H1 (cell line): Measurements from ENCODE around the gene CACNG1. TPM values are rescaled to one million over a fixed set of nuclear protein-coding genes. Genes with fewer than 3 reads are reported as not detected.

Experiments
- CBX5 ChIP-seq: fragments of 300-800, 300-1000 bp; sonication (generic); IDR thresholded peaks from 2 replicates; pipeline ENCODE4 v1.7.1; 2016; ENCODE audit warnings: antibody characterized with exemption, low read length, low read depth
- CTBP2 ChIP-seq: IDR thresholded peaks from 2 replicates; pipeline ENCODE4 v1.7.0; 2011; ENCODE audit warnings: borderline replicate concordance, mild to moderate bottlenecking, moderate library complexity, mixed read lengths, low read length; ENCODE audit not compliant: insufficient read depth, insufficient read length
- FOSL1 ChIP-seq: IDR thresholded peaks from 2 replicates; pipeline ENCODE4 v1.6.1; 2011; ENCODE audit warnings: mild to moderate bottlenecking, low read depth, low read length, moderate library complexity; ENCODE audit not compliant: insufficient read depth
- RAD21 ChIP-seq, 2 experiments: IDR thresholded peaks in 1 of 2; conservative IDR thresholded peaks in 1 of 2; 2 replicates each; pipeline ENCODE4 v1.6.1; 2011; ENCODE audit warnings: low read depth in 2 of 2, low read length in 2 of 2, improper control_type of control experiment in 1 of 2, inconsistent platforms in 1 of 2, mild to moderate bottlenecking in 1 of 2, moderate library complexity in 1 of 2
- RXRA ChIP-seq: IDR thresholded peaks from 2 replicates; pipeline ENCODE4 v1.6.1; 2011; ENCODE audit warnings: low read depth, mild to moderate bottlenecking, low read length, moderate library complexity; ENCODE audit not compliant: insufficient read depth
- SAP30 ChIP-seq: fragments of 300-600 bp; sonication (generic); IDR thresholded peaks from 2 replicates; pipeline ENCODE4 v1.7.1; 2012; ENCODE audit warnings: low read length, moderate library complexity, mild to moderate bottlenecking, inconsistent platforms; ENCODE audit not compliant: insufficient read depth, insufficient replicate concordance
- SIRT6 ChIP-seq: IDR thresholded peaks from one replicate; pipeline ENCODE4 v1.7.1; 2012; ENCODE audit warnings: low read length, inconsistent platforms
- polyA plus RNA-seq, 7 experiments: library from polyadenylated mRNA; depleted of rRNA in 3 of 7; stranded (reverse) in 5 of 7; unstranded in 2 of 7; fragments of >200 nt in 5 of 7; fragments of 200-250 nt in 2 of 7; gene quantifications; 1 replicate in 5 of 7; 2 replicates in 1 of 7; 4 replicates in 1 of 7; pipeline versions ENCODE4 v1.2.1 to v1.2.3, GENCODE V29; 2011 to 2013; ENCODE audit warnings: missing spikeins in 2 of 7, mixed read lengths in 2 of 7
- total RNA-seq: library from RNA; stranded (reverse); fragmentation: NEBNext Ultra II Directional; extraction: Animal tissue kit (Norgen Biotek cat#: 25700); gene quantifications from 2 replicates; pipeline ENCODE4 v1.2.1, GENCODE V29; 2021
- TF ChIP-seq, protein P1 (sequence below): IDR thresholded peaks from 2 replicates; pipeline ENCODE4 v1.6.1; 2012; ENCODE audit warnings: inconsistent platforms

The CACNG1 gene
- total and polyA plus RNA-seq, 2 of the 8 experiments (the other 6 are each of a cell fraction or from before 2014, with no cell fraction given), result not detected

DNA sequence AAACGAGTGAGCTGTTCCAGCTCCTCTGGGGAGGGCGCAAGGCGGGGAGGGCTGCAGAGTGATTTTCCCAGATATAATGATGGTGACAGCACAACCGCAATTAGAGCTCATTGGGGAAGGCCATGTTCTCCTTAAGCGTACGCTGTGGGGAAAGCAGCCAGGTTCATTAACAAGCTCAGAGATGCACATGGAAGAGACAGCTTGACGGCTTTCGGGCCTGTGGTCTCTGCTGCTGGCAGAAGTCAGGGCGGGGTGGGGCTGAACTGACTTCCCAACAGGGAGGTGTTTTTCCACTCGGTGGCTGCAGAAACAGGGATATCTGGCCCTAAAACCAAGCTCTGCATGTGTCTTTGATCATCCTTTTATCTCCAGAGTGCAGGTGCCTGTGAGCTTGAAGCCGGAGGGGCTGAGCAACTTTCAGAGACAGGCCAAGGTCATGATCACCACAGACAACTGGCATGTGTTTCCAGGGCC, 24.0 kb upstream of the CACNG1 start (continued):
- TF ChIP-seq, protein P1, sequence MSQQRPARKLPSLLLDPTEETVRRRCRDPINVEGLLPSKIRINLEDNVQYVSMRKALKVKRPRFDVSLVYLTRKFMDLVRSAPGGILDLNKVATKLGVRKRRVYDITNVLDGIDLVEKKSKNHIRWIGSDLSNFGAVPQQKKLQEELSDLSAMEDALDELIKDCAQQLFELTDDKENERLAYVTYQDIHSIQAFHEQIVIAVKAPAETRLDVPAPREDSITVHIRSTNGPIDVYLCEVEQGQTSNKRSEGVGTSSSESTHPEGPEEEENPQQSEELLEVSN, result no peak
- TF ChIP-seq SAP30 (no peak), RXRA (no peak), FOSL1 (no peak), RAD21 (IDR thresholded peaks at IDR 0.05 in 1 of 2, conservative IDR thresholded peaks at IDR 0.05 in 1 of 2; ENCODE audit: low read depth in 2 of 2, low read length in 2 of 2) (no peak), CBX5 (no peak), SIRT6 (no peak), CTBP2 (no peak)
